Measurements from ENCODE around the gene ACTR8. TPM values are rescaled to one million over a fixed set of nuclear protein-coding genes. Genes with fewer than 3 reads are reported as not detected.

Gene ACTR8
- total RNA-seq, 2 experiments from 2014 or later: 39.6 to 48.7 TPM

DNA sequence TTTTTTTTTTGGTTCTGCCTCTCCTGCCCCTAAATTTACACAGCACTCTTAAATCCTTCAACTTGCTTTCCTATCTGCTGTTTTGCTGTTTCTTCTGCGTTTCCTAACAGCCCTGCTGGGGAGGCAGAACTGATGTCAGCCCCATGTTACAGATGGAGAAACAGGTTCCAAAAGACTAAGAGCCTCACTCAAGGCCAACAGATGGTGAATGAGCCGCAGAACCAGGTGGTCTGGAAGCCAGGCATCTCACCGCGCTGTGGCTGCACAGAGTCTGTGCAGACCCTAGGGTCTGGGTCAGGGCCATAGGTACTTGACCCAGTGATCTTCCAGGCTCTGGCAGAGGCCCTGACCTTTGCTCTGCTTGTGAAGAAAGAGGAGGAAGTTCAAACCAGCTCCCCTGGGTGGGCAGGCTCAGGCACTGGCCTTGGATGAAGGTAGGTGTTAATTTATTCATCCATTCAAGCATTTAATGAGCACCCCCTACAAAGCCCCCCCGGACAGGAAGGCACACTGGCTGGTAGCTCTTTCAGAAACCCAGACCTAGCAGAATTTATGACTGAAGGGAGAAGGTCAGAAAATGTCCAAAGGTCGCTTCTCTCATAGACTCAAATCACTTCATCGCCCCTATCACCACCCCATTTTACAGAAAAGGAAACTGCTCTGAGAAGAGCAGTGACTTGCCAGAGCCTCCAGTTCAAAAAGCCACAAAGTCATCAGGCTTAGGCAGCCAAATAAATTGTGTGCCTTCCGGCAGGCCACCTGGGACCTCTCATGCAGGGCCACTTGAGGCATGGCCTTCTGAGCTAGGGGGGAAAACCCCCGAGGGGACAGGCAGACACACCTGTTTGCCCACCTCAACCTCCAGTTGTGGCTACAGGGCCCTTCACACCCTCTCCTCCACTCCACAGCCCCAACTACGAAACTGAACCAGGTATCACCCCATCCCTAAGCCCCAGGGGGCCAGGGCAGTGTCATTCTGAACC is 38.5 kb downstream of the ACTR8 start:
- peak overlapping the region; percentile 17; the same call in 1 of the 2 replicates for H3K4me2 ChIP-seq (ENCODE audit: low read length)

GRCh38 chr3:53842436-53843194 is 39.3 kb downstream of the ACTR8 start:
- no TSS peak for BruUV-seq (replicated peaks)
- TF ChIP-seq, protein P1, sequence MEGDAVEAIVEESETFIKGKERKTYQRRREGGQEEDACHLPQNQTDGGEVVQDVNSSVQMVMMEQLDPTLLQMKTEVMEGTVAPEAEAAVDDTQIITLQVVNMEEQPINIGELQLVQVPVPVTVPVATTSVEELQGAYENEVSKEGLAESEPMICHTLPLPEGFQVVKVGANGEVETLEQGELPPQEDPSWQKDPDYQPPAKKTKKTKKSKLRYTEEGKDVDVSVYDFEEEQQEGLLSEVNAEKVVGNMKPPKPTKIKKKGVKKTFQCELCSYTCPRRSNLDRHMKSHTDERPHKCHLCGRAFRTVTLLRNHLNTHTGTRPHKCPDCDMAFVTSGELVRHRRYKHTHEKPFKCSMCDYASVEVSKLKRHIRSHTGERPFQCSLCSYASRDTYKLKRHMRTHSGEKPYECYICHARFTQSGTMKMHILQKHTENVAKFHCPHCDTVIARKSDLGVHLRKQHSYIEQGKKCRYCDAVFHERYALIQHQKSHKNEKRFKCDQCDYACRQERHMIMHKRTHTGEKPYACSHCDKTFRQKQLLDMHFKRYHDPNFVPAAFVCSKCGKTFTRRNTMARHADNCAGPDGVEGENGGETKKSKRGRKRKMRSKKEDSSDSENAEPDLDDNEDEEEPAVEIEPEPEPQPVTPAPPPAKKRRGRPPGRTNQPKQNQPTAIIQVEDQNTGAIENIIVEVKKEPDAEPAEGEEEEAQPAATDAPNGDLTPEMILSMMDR (conservative IDR thresholded peaks at IDR 0.05; ENCODE audit: low read length): no peak
- no peak for TF ChIP-seq EZH2phosphoT487 (IDR thresholded peaks at IDR 0.05; ENCODE audit: borderline replicate concordance, low read depth, low read length)
- no peaks in the 10 kb centered on the region for H3K36me3 ChIP-seq (ENCODE audit: insufficient read depth, low read length)
- H3K4me2 ChIP-seq (ENCODE audit: low read length): no peak overlapping the region
- no peak overlapping the region for H2AFZ ChIP-seq (ENCODE audit: low read length)
- POLR2A ChIA-PET: interaction anchor here (0.6 kb wide), 1 partner anchor 142 kb away, joined by 3 read pairs; no protein-coding TSS in a partner anchor
- no peak overlapping the region for H3K4me3 ChIP-seq (ENCODE audit: low read depth, low read length, poor library complexity, severe bottlenecking)
- peaks cover 15% of the 10 kb centered on the region for H3K4me1 ChIP-seq (ENCODE audit: insufficient read depth, low read length, poor library complexity, severe bottlenecking)
- H3K79me2 ChIP-seq (ENCODE audit: insufficient read depth, low read depth, low read length): no peaks in the 10 kb centered on the region
- DNase-seq (ENCODE audit: low spot score): no peak
- H3K27ac ChIP-seq (ENCODE audit: low read depth, low read length, poor library complexity, severe bottlenecking): no peak overlapping the region
- intact Hi-C loops (cut with micrococcal nuclease; ENCODE audit: unreplicated experiment): loop anchor here (5.0 kb wide), 1 partner anchor 95 kb away; no protein-coding TSS in a partner anchor
- H3K9me3 ChIP-seq (ENCODE audit: low read length): no peaks in the 10 kb centered on the region
- H4K20me1 ChIP-seq (ENCODE audit: insufficient read depth, low read length): no peaks in the 10 kb centered on the region
- H3K9me2 ChIP-seq (ENCODE audit: insufficient read depth, low read length): no peaks in the 10 kb centered on the region
- CTCF ChIA-PET (ENCODE audit: unreplicated experiment): no interaction called here

More for the DNA sequence above, 38.5 kb downstream of the ACTR8 start:
- H3K27ac ChIP-seq (ENCODE audit: low read depth, low read length, poor library complexity, severe bottlenecking): peak overlapping the region; percentile 34
- ChIA-PET POLR2A (interaction anchor here (0.6 to 1.6 kb wide), 2 partner anchors 38 to 143 kb away, joined by 3 to 5 read pairs; partner anchors contain the start of gene ACTR8), CTCF (ENCODE audit: unreplicated experiment) (no interaction called here)
- no peaks in the 10 kb centered on the region for H4K20me1 ChIP-seq (ENCODE audit: insufficient read depth, low read length)
- intact Hi-C loops (cut with micrococcal nuclease; ENCODE audit: unreplicated experiment): loop anchor here (2.0 to 5.0 kb wide), 2 partner anchors 47 to 96 kb away; partner anchors contain the start of gene SELENOK
- no peaks in the 10 kb centered on the region for H3K36me3 ChIP-seq (ENCODE audit: insufficient read depth, low read length)
- no peaks in the 10 kb centered on the region for H3K9me2 ChIP-seq (ENCODE audit: insufficient read depth, low read length)
- no peak overlapping the region for H3K4me3 ChIP-seq (ENCODE audit: low read depth, low read length, poor library complexity, severe bottlenecking)
- peak; percentile 77 for DNase-seq (ENCODE audit: low spot score)
- no peaks in the 10 kb centered on the region for H3K9me3 ChIP-seq (ENCODE audit: low read length)
- TF ChIP-seq, protein P1 (conservative IDR thresholded peaks at IDR 0.05; ENCODE audit: low read length): no peak
- no peak for TF ChIP-seq EZH2phosphoT487 (IDR thresholded peaks at IDR 0.05; ENCODE audit: borderline replicate concordance, low read depth, low read length)
- H2AFZ ChIP-seq (ENCODE audit: low read length): peak overlapping the region; percentile 5; the same call in 1 of the 2 replicates
- H3K79me2 ChIP-seq (ENCODE audit: insufficient read depth, low read depth, low read length): no peaks in the 10 kb centered on the region
- H3K4me1 ChIP-seq (ENCODE audit: insufficient read depth, low read length, poor library complexity, severe bottlenecking): peaks cover 15% of the 10 kb centered on the region
- no TSS peak for BruUV-seq (replicated peaks)
